ENCODE data around the gene SWSAP1. TPM values are rescaled to one million over a fixed set of nuclear protein-coding genes. Genes with fewer than 3 reads are reported as not detected.

The SWSAP1 gene
- 1 to 10 TPM in 2 of 4 donors, under 1 TPM in 1, not detected in 1; 0.76 to 3.2 (median 1.9) TPM for total RNA-seq

DNA sequence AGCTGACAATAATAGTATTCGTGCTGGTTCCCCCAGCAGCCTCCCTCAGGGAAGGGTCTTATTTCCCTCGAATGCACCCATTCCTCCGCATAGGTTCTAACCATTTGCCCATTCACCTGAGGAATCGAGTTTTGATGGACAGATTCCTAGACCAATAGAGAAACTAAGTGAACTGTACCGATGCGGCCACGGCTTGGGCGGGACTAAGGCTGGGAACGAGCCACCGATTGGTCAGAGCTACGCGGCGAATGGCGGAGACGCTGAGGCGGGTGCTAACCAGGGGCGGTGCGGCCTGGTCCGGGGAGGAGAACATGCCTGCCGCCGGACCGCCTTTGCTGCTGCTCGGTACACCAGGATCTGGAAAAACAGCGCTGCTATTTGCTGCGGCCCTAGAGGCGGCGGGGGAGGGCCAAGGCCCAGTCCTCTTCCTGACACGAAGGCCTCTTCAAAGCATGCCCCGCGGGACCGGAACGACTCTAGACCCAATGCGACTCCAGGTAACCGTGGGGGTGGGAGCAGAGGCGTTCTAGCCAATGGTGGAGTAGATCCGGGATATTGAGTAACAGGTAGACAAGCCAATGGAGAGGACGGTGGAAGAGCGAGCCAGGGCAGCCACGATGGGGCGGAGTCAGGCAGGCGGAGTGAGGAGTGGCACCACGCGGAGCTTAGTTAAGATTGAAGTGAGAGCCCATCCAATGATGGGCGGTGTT is at the start of gene SWSAP1:
SWSAP1 (plus strand) TSS at position 234 of the 710 bp plus-strand sequence; CDS start at position 249, 15 bp downstream.
- Histone ChIP-seq H3K36me3 (no peaks in the 10 kb centered on the region), H3K9me3 (no peaks in the 10 kb centered on the region), H3K27me3 (no peaks in the 10 kb centered on the region), H3K4me3 (peak within 1 kb of the TSS; percentile 59 to 81 (median 71)), H3K4me1 (peaks cover 0 to 32% (median 8%) of the 10 kb centered on the region in 4 donors), H3K27ac (peak within 1 kb of the TSS; percentile 89 to 98 (median 96))
- peak; percentile 98 to 99 (median 99) for DNase-seq
- TF ChIP-seq POLR2A (IDR thresholded peaks at IDR 0.05) (no peak), CTCF (IDR thresholded peaks at IDR 0.05) (no peak)

GRCh38 chr19:11324748-11325389 is 49.6 kb upstream of the SWSAP1 start:
- Histone ChIP-seq H3K4me3 (no peak overlapping the region), H3K4me1 (peaks cover 0 to 22% (median 0%) of the 10 kb centered on the region in 4 donors), H3K27me3 (no peaks in the 10 kb centered on the region), H3K36me3 (peaks cover 0 to 8% (median 0%) of the 10 kb centered on the region in 3 donors), H3K27ac (peak overlapping the region; percentile 6 to 73 (median 66)), H3K9me3 (no peaks in the 10 kb centered on the region)
- no peak for TF ChIP-seq POLR2A (IDR thresholded peaks at IDR 0.05)
- TF ChIP-seq CTCF (IDR thresholded peaks at IDR 0.05): no peak
- DNase-seq: no peak

- Histone ChIP-seq H3K4me3 (no peak overlapping the region), H3K36me3 (peaks cover 0 to 8% (median 0%) of the 10 kb centered on the region in 3 donors), H3K9me3 (no peaks in the 10 kb centered on the region), H3K27ac (peak overlapping the region in 1 of 4 donors; percentile 60), H3K4me1 (peaks cover 0 to 22% (median 0%) of the 10 kb centered on the region in 4 donors), H3K27me3 (no peaks in the 10 kb centered on the region)
- no peak for DNase-seq
- TF ChIP-seq POLR2A (IDR thresholded peaks at IDR 0.05) (no peak), CTCF (IDR thresholded peaks at IDR 0.05) (no peak)
Measured at GRCh38 chr19:11325544-11325943, 48.9 kb upstream of the SWSAP1 start.

DNA sequence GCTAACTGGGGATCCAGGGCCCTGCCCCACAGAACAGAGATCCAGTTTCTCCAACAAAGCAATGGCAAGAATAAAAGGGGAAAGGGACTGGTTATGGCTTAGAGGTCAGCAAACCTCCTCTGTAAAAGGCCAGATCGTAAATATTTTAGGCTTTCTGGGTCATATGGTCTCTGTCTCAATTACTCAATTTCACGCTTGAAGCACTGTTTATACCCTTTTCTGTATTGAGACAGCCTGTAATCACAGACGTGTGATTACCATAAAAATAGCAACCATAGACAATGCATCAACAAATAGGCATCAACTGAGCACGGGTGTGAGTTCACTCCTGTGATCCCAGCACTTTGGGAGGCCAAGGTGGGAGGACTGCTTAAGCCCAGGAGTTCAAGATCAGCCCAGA is 44.3 kb upstream of the SWSAP1 start:
- no peak for TF ChIP-seq CTCF (IDR thresholded peaks at IDR 0.05)
- no peak for TF ChIP-seq POLR2A (IDR thresholded peaks at IDR 0.05)
- no peak for DNase-seq
- H3K36me3 ChIP-seq: peaks cover 0 to 32% (median 0%) of the 10 kb centered on the region in 3 donors

GRCh38 chr19:11331502-11331901 is 43.0 kb upstream of the SWSAP1 start:
- Histone ChIP-seq H3K27ac (no peak overlapping the region), H3K4me1 (no peaks in the 10 kb centered on the region), H3K9me3 (no peaks in the 10 kb centered on the region), H3K4me3 (no peak overlapping the region), H3K36me3 (peaks cover 0 to 46% (median 0%) of the 10 kb centered on the region in 3 donors), H3K27me3 (no peaks in the 10 kb centered on the region)
- TF ChIP-seq POLR2A (IDR thresholded peaks at IDR 0.05) (no peak), CTCF (IDR thresholded peaks at IDR 0.05) (no peak)
- DNase-seq: no peak

More for the DNA sequence above, 44.3 kb upstream of the SWSAP1 start:
- Histone ChIP-seq H3K9me3 (no peaks in the 10 kb centered on the region), H3K27ac (no peak overlapping the region), H3K4me3 (no peak overlapping the region), H3K27me3 (no peaks in the 10 kb centered on the region), H3K4me1 (peaks cover 0 to 2% (median 0%) of the 10 kb centered on the region in 4 donors)

Measured in Peyer's patch (tissue), 4 donors.